ENCODE results near the gene METRNL.

DNA sequence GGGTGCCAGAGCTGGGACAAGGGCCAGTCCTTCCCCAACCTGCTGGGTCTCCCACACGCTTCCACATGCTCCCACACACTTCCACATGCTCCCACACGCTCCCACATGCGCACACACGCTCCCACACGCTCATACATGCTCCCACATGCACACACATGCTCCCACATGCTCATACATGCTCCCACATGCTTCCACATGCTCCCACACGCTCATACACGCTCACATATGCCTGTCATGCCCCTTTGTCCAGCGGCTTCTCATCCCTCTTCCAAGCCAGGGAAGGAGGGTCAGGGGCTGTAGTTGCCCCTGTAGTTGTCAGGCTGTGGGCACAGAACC lies 9.9 kb upstream of the METRNL start:
- no peak for TF ChIP-seq ZNF274 (IDR thresholded peaks at IDR 0.05; ENCODE audit: low read depth, low read length)
- TF ChIP-seq MAX (IDR thresholded peaks at IDR 0.05) = no peak
- no peak for TF ChIP-seq CTCF (IDR thresholded peaks at IDR 0.05 in 2 of 3, conservative IDR thresholded peaks at IDR 0.05 in 1 of 3; ENCODE audit: borderline replicate concordance in 1 of 3, insufficient read depth in 1 of 3, low read depth in 2 of 3, low read length in 2 of 3)
- no peak for TF ChIP-seq SP1 (IDR thresholded peaks at IDR 0.05; ENCODE audit: low read depth)
- TF ChIP-seq EZH2 (IDR thresholded peaks at IDR 0.05) = no peak
- no peak for TF ChIP-seq JUND (IDR thresholded peaks at IDR 0.05)
- no peak for TF ChIP-seq SIN3A (IDR thresholded peaks at IDR 0.05; ENCODE audit: low read depth)
- TF ChIP-seq POLR2A (IDR thresholded peaks at IDR 0.05; ENCODE audit: borderline replicate concordance, extremely low read depth, insufficient read depth, insufficient read length) = no peak
- no peak for TF ChIP-seq YY1 (IDR thresholded peaks at IDR 0.05; ENCODE audit: extremely low read depth, insufficient replicate concordance, low read depth, low read length)
- TF ChIP-seq FOSL1 (IDR thresholded peaks at IDR 0.05; ENCODE audit: low read depth) = no peak
- TF ChIP-seq, protein P1, sequence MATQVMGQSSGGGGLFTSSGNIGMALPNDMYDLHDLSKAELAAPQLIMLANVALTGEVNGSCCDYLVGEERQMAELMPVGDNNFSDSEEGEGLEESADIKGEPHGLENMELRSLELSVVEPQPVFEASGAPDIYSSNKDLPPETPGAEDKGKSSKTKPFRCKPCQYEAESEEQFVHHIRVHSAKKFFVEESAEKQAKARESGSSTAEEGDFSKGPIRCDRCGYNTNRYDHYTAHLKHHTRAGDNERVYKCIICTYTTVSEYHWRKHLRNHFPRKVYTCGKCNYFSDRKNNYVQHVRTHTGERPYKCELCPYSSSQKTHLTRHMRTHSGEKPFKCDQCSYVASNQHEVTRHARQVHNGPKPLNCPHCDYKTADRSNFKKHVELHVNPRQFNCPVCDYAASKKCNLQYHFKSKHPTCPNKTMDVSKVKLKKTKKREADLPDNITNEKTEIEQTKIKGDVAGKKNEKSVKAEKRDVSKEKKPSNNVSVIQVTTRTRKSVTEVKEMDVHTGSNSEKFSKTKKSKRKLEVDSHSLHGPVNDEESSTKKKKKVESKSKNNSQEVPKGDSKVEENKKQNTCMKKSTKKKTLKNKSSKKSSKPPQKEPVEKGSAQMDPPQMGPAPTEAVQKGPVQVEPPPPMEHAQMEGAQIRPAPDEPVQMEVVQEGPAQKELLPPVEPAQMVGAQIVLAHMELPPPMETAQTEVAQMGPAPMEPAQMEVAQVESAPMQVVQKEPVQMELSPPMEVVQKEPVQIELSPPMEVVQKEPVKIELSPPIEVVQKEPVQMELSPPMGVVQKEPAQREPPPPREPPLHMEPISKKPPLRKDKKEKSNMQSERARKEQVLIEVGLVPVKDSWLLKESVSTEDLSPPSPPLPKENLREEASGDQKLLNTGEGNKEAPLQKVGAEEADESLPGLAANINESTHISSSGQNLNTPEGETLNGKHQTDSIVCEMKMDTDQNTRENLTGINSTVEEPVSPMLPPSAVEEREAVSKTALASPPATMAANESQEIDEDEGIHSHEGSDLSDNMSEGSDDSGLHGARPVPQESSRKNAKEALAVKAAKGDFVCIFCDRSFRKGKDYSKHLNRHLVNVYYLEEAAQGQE (IDR thresholded peaks at IDR 0.05; ENCODE audit: low read depth) = no peak
